ENCODE measurements around the gene SLC6A17. TPM values are rescaled to one million over a fixed set of nuclear protein-coding genes. Genes with fewer than 3 reads are reported as not detected.

The SLC6A17 gene
- total RNA-seq, 2 donors from 2014 or later = 0.07 TPM; not detected in 1

- H3K36me3 Mint-ChIP-seq (ENCODE audit: low read depth) = no peaks in the 10 kb centered on the region
- DNase-seq = no peak
- H3K27me3 ChIP-seq (ENCODE audit: control insufficient read depth, insufficient read depth, low read length, poor library complexity, severe bottlenecking) = peaks cover 36% of the 10 kb centered on the region
- H3K4me3 Mint-ChIP-seq = no peak overlapping the region
- peaks cover 22% of the 10 kb centered on the region for H3K4me1 ChIP-seq (ENCODE audit: control insufficient read depth, insufficient read depth, low read length)
- H3K27me3 Mint-ChIP-seq (ENCODE audit: insufficient read depth) = peaks cover 36% of the 10 kb centered on the region
- TF ChIP-seq CTCF (conservative IDR thresholded peaks at IDR 0.05) = no peak
- WGBS, 2 experiments (ENCODE audit: insufficient coverage in 1 of 2, insufficient read length in 1 of 2) = 88 to 93% methylated on average over 8 to 16 of the region's 16 CpGs
- H3K4me1 Mint-ChIP-seq = peaks cover 44% of the 10 kb centered on the region
- no peaks in the 10 kb centered on the region for H3K9me3 ChIP-seq (ENCODE audit: control insufficient read depth, low read length)
- H3K27ac Mint-ChIP-seq = no peak overlapping the region
- no peak overlapping the region for H3K4me3 ChIP-seq (ENCODE audit: low read length)
- no peaks in the 10 kb centered on the region for H3K36me3 ChIP-seq (ENCODE audit: control insufficient read depth, insufficient read depth, low read length)
- no peak overlapping the region for H3K9ac ChIP-seq (ENCODE audit: extremely low read depth, low read length, poor library complexity, severe bottlenecking)
- H3K9me3 Mint-ChIP-seq = no peaks in the 10 kb centered on the region
- no peak overlapping the region for H3K27ac ChIP-seq (ENCODE audit: low read depth, low read length)
Measured at GRCh38 chr1:110214454-110215404, 64.4 kb downstream of the SLC6A17 start.

DNA sequence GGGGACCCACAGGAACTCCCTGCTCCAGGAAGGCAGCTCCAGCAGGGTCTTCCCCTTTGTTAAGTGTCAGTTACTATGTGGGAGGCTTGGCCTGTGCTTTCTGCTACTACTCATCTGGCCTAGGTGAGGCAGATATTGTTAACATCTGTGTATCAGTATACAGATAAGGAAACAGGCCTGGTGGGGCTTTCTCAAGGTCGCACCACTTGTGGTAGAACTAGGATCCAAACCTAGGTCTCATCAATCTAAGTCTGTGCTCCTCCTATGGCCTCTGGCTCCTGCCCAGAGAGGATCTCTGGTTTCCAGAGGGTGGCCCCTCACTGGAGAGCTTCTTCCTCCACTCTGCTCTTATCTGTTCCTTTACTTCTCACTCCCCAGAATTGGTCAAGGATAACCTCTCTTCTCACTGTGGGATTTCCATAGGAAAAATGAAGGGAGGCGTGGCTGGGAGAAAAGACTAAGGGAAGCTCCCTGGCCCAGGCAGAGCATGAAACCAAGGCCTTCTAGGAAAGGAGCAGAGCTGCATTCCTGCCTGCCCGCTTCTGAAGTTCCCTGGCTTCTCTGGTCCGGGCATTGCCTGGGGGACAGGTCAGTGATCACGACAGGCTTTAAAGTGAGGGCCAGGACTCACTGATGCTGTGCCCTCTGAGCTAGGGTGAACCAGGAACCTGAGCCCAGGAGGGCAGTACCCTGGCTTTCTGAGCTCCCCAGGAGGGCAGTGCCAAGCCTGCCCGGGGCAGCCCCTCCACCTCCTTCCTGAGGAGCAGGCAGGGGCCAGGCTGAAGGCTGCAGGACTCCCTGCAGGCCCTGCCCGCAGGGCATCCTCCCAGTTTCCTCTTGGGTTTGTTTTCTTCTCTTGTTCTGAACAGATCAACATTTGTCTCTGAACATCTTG lies 65.6 kb downstream of the SLC6A17 start:
- 89 to 90% methylated on average over 3 to 7 of the region's 7 CpGs for WGBS, 2 experiments (ENCODE audit: insufficient coverage in 1 of 2, insufficient read length in 1 of 2)
- Histone ChIP-seq H3K27me3 (ENCODE audit: control insufficient read depth, insufficient read depth, low read length, poor library complexity, severe bottlenecking) (peaks cover 34% of the 10 kb centered on the region), H3K4me1 (ENCODE audit: control insufficient read depth, insufficient read depth, low read length) (peaks cover 22% of the 10 kb centered on the region), H3K36me3 (ENCODE audit: control insufficient read depth, insufficient read depth, low read length) (no peaks in the 10 kb centered on the region), H3K9me3 (ENCODE audit: control insufficient read depth, low read length) (no peaks in the 10 kb centered on the region), H3K4me3 (ENCODE audit: low read length) (no peak overlapping the region), H3K9ac (ENCODE audit: extremely low read depth, low read length, poor library complexity, severe bottlenecking) (no peak overlapping the region), H3K27ac (ENCODE audit: low read depth, low read length) (no peak overlapping the region)
- no peak for DNase-seq
- Mint-ChIP-seq H3K4me3 (no peak overlapping the region), H3K4me1 (peaks cover 44% of the 10 kb centered on the region), H3K27me3 (ENCODE audit: insufficient read depth) (peaks cover 34% of the 10 kb centered on the region), H3K27ac (no peak overlapping the region), H3K9me3 (no peaks in the 10 kb centered on the region), H3K36me3 (ENCODE audit: low read depth) (no peaks in the 10 kb centered on the region)
- no peak for TF ChIP-seq CTCF (conservative IDR thresholded peaks at IDR 0.05)

DNA sequence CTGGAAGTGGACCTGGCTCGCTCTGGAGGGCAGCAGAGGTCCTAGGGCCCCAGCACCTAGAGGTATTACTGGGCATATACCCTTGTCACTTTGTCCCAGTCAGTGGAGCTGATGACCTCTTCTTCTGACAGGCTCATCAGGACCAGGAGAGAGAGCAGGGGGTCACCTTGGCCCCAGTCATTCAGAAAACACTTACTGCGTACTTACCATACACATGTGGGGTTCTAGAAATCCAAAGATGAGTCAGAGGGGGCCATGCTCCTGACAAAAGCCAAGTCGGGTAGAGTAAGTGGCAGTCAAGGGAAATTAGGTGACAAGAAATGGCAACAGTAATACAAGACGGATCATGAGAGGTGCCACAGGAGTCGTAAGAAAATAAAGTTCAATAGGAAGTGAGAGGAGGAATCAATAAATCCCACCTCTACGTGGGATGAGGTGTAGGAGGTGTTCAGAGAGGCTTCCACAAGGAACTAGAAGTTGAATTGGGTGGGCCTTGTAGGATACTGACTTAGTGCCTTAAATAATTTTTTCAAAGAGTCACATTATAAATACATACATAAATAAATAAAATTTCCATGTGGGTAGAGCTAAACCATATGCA lies 66.7 kb downstream of the SLC6A17 start:
- H3K9ac ChIP-seq (ENCODE audit: extremely low read depth, low read length, poor library complexity, severe bottlenecking) = no peak overlapping the region
- H3K36me3 ChIP-seq (ENCODE audit: control insufficient read depth, insufficient read depth, low read length) = no peaks in the 10 kb centered on the region
- H3K4me1 ChIP-seq (ENCODE audit: control insufficient read depth, insufficient read depth, low read length) = peaks cover 22% of the 10 kb centered on the region
- Mint-ChIP-seq H3K9me3 (no peaks in the 10 kb centered on the region), H3K27me3 (ENCODE audit: insufficient read depth) (peaks cover 24% of the 10 kb centered on the region), H3K27ac (no peak overlapping the region), H3K36me3 (ENCODE audit: low read depth) (no peaks in the 10 kb centered on the region), H3K4me3 (no peak overlapping the region), H3K4me1 (peaks cover 44% of the 10 kb centered on the region)
- H3K4me3 ChIP-seq (ENCODE audit: low read length) = no peak overlapping the region
- TF ChIP-seq CTCF (conservative IDR thresholded peaks at IDR 0.05) = no peak
- DNase-seq = no peak
- H3K27me3 ChIP-seq (ENCODE audit: control insufficient read depth, insufficient read depth, low read length, poor library complexity, severe bottlenecking) = peaks cover 24% of the 10 kb centered on the region
- 94 to 100% methylated on average over 5 to 6 of the region's 6 CpGs for WGBS, 2 experiments (ENCODE audit: insufficient coverage in 1 of 2, insufficient read length in 1 of 2)
- no peak overlapping the region for H3K27ac ChIP-seq (ENCODE audit: low read depth, low read length)
- H3K9me3 ChIP-seq (ENCODE audit: control insufficient read depth, low read length) = no peaks in the 10 kb centered on the region

All from endodermal cell (in vitro differentiated cells).